HCT116 (cell line): ENCODE data around the gene TNXB.
"Not testable (repeated sequence)": the region's sequence is repeated elsewhere in the genome, so short reads cannot be mapped to it uniquely, and the experiment has no call there.

Experiments used
- EZH2phosphoT487 ChIP-seq: fragments of 200-600 bp; IDR thresholded peaks from 2 replicates; pipeline ENCODE4 v1.6.1; 2018; ENCODE audit warnings: antibody characterized with exemption, borderline replicate concordance
- JUND ChIP-seq: IDR thresholded peaks from 2 replicates; pipeline ENCODE4 v1.6.1; 2012
- POLR2A ChIP-seq: IDR thresholded peaks from 2 replicates; pipeline ENCODE4 v1.7.0; 2011; ENCODE audit warnings: borderline replicate concordance; ENCODE audit not compliant: insufficient read depth, insufficient read length; ENCODE audit errors: extremely low read depth
- POLR2AphosphoS5 ChIP-seq: IDR thresholded peaks from 2 replicates; pipeline ENCODE4 v1.6.1; 2011; ENCODE audit warnings: mild to moderate bottlenecking, low read depth, low read length, moderate library complexity
- RAD21 ChIP-seq: IDR thresholded peaks from 2 replicates; pipeline ENCODE4 v1.6.1; 2012; ENCODE audit warnings: low read depth, mild to moderate bottlenecking
- SIN3A ChIP-seq: IDR thresholded peaks from 2 replicates; pipeline ENCODE4 v1.6.1; 2012; ENCODE audit warnings: low read depth
- ZNF274 ChIP-seq: fragments of 200-500 bp; sonication (Bioruptor generic); IDR thresholded peaks from 2 replicates; pipeline ENCODE4 v1.6.1; 2014; ENCODE audit warnings: mild to moderate bottlenecking, low read depth, low read length, inconsistent platforms
- TF ChIP-seq, protein P1 (sequence below), 3 experiments: fragments of 200-600 bp in 1 of 3; sonication (generic) in 1 of 3; IDR thresholded peaks in 2 of 3; conservative IDR thresholded peaks in 1 of 3; 2 replicates each; pipeline ENCODE4 v1.5.1; 2012 to 2017; ENCODE audit warnings: low read depth in 2 of 3, low read length in 2 of 3, antibody characterized with exemption in 1 of 3, borderline replicate concordance in 1 of 3, control low read depth in 1 of 3, mild to moderate bottlenecking in 1 of 3, mixed read lengths in 1 of 3, mixed run types in 1 of 3, moderate library complexity in 1 of 3; ENCODE audit not compliant: insufficient read depth in 1 of 3
- TF ChIP-seq, protein P2 (sequence below): IDR thresholded peaks from 2 replicates; pipeline ENCODE4 v1.6.1; 2012; ENCODE audit warnings: low read depth
- TF ChIP-seq, protein P3 (sequence below): IDR thresholded peaks from 2 replicates; pipeline ENCODE4 v1.6.1; 2012

DNA sequence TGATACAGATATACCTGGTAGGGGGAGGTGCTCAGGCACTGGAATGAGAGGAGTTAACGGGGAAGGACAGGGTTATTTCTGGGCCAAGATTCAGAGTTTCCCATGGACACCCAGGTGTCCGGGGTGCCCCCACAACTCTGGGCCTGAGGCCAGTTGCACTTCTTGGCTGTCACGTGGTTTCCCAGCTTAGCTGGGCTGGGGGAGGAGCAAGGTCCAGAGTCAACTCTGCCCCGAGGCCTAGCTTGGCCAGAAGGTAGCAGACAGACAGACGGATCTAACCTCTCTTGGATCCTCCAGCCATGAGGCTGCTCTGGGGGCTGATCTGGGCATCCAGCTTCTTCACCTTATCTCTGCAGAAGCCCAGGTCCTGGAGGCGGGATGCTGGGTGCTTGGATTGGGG, 94.6 kb downstream of the TNXB start, which contains the start of gene C4B:
- not testable (repeated sequence) for TF ChIP-seq POLR2A, POLR2AphosphoS5, ZNF274, SIN3A, EZH2phosphoT487, RAD21, JUND
- TF ChIP-seq, protein P1, sequence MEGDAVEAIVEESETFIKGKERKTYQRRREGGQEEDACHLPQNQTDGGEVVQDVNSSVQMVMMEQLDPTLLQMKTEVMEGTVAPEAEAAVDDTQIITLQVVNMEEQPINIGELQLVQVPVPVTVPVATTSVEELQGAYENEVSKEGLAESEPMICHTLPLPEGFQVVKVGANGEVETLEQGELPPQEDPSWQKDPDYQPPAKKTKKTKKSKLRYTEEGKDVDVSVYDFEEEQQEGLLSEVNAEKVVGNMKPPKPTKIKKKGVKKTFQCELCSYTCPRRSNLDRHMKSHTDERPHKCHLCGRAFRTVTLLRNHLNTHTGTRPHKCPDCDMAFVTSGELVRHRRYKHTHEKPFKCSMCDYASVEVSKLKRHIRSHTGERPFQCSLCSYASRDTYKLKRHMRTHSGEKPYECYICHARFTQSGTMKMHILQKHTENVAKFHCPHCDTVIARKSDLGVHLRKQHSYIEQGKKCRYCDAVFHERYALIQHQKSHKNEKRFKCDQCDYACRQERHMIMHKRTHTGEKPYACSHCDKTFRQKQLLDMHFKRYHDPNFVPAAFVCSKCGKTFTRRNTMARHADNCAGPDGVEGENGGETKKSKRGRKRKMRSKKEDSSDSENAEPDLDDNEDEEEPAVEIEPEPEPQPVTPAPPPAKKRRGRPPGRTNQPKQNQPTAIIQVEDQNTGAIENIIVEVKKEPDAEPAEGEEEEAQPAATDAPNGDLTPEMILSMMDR (IDR thresholded peaks at IDR 0.05 in 2 of 3, conservative IDR thresholded peaks at IDR 0.05 in 1 of 3; ENCODE audit: borderline replicate concordance in 1 of 3, insufficient read depth in 1 of 3, low read depth in 2 of 3, low read length in 2 of 3) = not testable (repeated sequence)
- TF ChIP-seq, protein P2, sequence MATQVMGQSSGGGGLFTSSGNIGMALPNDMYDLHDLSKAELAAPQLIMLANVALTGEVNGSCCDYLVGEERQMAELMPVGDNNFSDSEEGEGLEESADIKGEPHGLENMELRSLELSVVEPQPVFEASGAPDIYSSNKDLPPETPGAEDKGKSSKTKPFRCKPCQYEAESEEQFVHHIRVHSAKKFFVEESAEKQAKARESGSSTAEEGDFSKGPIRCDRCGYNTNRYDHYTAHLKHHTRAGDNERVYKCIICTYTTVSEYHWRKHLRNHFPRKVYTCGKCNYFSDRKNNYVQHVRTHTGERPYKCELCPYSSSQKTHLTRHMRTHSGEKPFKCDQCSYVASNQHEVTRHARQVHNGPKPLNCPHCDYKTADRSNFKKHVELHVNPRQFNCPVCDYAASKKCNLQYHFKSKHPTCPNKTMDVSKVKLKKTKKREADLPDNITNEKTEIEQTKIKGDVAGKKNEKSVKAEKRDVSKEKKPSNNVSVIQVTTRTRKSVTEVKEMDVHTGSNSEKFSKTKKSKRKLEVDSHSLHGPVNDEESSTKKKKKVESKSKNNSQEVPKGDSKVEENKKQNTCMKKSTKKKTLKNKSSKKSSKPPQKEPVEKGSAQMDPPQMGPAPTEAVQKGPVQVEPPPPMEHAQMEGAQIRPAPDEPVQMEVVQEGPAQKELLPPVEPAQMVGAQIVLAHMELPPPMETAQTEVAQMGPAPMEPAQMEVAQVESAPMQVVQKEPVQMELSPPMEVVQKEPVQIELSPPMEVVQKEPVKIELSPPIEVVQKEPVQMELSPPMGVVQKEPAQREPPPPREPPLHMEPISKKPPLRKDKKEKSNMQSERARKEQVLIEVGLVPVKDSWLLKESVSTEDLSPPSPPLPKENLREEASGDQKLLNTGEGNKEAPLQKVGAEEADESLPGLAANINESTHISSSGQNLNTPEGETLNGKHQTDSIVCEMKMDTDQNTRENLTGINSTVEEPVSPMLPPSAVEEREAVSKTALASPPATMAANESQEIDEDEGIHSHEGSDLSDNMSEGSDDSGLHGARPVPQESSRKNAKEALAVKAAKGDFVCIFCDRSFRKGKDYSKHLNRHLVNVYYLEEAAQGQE = not testable (repeated sequence)
- TF ChIP-seq, protein P3, sequence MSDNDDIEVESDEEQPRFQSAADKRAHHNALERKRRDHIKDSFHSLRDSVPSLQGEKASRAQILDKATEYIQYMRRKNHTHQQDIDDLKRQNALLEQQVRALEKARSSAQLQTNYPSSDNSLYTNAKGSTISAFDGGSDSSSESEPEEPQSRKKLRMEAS = not testable (repeated sequence)
